K562 (cell line): ENCODE measurements around the gene ATP6V0C. TPM values are rescaled to one million over a fixed set of nuclear protein-coding genes. Genes with fewer than 3 reads are reported as not detected.
A peak's percentile ranks its signal among the peaks of the same experiment; 100 is the strongest.

Experiments used
- ATAC-seq: fragments of 200-7000 bp; cut with Tn5 transposase; 3 replicates; pipeline ENCODE4 v1.9.1; 2020; ENCODE audit warnings: moderate library complexity
- BruUV-seq: library from RNA; stranded (reverse); fragments of 400-500 nt; replicated peaks from 2 replicates; lab custom pipeline; 2021; lab: Mats Ljungman, UMichigan
- CTCF ChIA-PET: fragments of 300-600 bp; formaldehyde crosslinking; extraction: SDS; loops from one replicate; lab custom pipeline; 2021; ENCODE audit warnings: low intra/inter-chr PET ratio; lab: Yijun Ruan, JAX
- POLR2A ChIA-PET: fragments of 300-600, 350-650 bp; sonication (Branson Sonifier 250); formaldehyde crosslinking; extraction: SDS; loops from one replicate; lab custom pipeline; 2021; ENCODE audit warnings: antibody characterized with exemption, inconsistent platforms; lab: Yijun Ruan, JAX
- DNase-seq, 4 experiments: peaks; one replicate each; pipeline versions ENCODE4 v3.0.0 to v3.0.0-alpha.2; 2011 to 2018; ENCODE audit warnings: low spot score in 3 of 4, mixed read lengths in 3 of 4; ENCODE audit errors: extremely low read depth in 1 of 4
- FAIRE-seq: peaks from 2 replicates; lab custom pipeline; 2011; peaks lifted over from hg19 to GRCh38; lab: Jason Lieb, UNC
- H2AFZ ChIP-seq: 2 replicates; pipeline ENCODE4 v1.6.0; 2011; ENCODE audit warnings: low read depth, low read length, control low read depth, inconsistent platforms
- H3K27ac ChIP-seq: fragments of 200-600 bp; 3 replicates; pipeline ENCODE4 v1.8.0; 2011; ENCODE audit warnings: low read depth, mild to moderate bottlenecking, control low read depth, inconsistent platforms, low read length, moderate library complexity, mixed read lengths; ENCODE audit errors: extremely low read depth
- H3K27me3 ChIP-seq, 2 experiments: fragments of 300-600 bp in 1 of 2; 2 replicates in 1 of 2; 3 replicates in 1 of 2; pipeline versions ENCODE4 v1.6.0 to v1.8.0; 2011; ENCODE audit warnings: inconsistent platforms in 2 of 2, low read length in 2 of 2, mild to moderate bottlenecking in 1 of 2, mixed read lengths in 1 of 2, moderate library complexity in 1 of 2; ENCODE audit not compliant: control insufficient read depth in 2 of 2, insufficient read depth in 2 of 2
- H3K36me3 ChIP-seq: fragments of 300-600 bp; 3 replicates; pipeline ENCODE4 v1.8.0; 2011; ENCODE audit warnings: mild to moderate bottlenecking, low read length, inconsistent platforms; ENCODE audit not compliant: control insufficient read depth, insufficient read depth
- H3K4me1 ChIP-seq, 2 experiments: fragments of 200-600 bp in 1 of 2; replicated peaks in 1 of 2; 2 replicates in 1 of 2; 3 replicates in 1 of 2; pipeline versions ENCODE4 v1.5.1 to v1.8.0; 2011; ENCODE audit warnings: inconsistent platforms in 2 of 2, low read length in 2 of 2, mild to moderate bottlenecking in 1 of 2, mixed read lengths in 1 of 2, moderate library complexity in 1 of 2; ENCODE audit not compliant: control insufficient read depth in 2 of 2, insufficient read depth in 2 of 2
- H3K4me2 ChIP-seq: 2 replicates; pipeline ENCODE4 v1.6.1; 2011; ENCODE audit warnings: low read length, control low read depth, inconsistent platforms, mixed read lengths; ENCODE audit not compliant: insufficient read depth
- H3K4me3 ChIP-seq: fragments of 200-600 bp; sonication (generic), shearing (Covaris generic); 2 replicates; pipeline ENCODE4 v1.5.1; 2016; ENCODE audit warnings: control low read depth, inconsistent platforms
- H3K79me2 ChIP-seq: fragments of 200-600 bp; 3 replicates; pipeline ENCODE4 v1.8.0; 2011; ENCODE audit warnings: low read length, inconsistent platforms; ENCODE audit not compliant: control insufficient read depth, insufficient read depth
- H3K9ac ChIP-seq, 2 experiments: 2 replicates each; pipeline versions ENCODE4 v1.6.0 to v1.6.1; 2011; ENCODE audit warnings: low read depth in 2 of 2, low read length in 2 of 2, control low read depth in 1 of 2, inconsistent platforms in 1 of 2, mild to moderate bottlenecking in 1 of 2, mixed read lengths in 1 of 2; ENCODE audit not compliant: insufficient read depth in 1 of 2
- H3K9me1 ChIP-seq: one replicate; pipeline ENCODE4 v1.6.0; 2011; ENCODE audit warnings: inconsistent platforms, mild to moderate bottlenecking, low read length, moderate library complexity; ENCODE audit not compliant: control insufficient read depth, insufficient read depth
- H3K9me3 ChIP-seq: replicated peaks from 2 replicates; pipeline ENCODE4 v1.5.1; 2011; ENCODE audit warnings: low read depth, low read length, inconsistent platforms; ENCODE audit not compliant: control insufficient read depth, insufficient read depth
- H4K20me1 ChIP-seq: replicated peaks from 2 replicates; pipeline ENCODE4 v1.6.1; 2011; ENCODE audit warnings: low read length, inconsistent platforms, mixed read lengths; ENCODE audit not compliant: control insufficient read depth, insufficient read depth
- CBX2 ChIP-seq: fragments of 200-600 bp; sonication (generic); IDR thresholded peaks from one replicate; pipeline ENCODE4 v1.6.1; 2012; ENCODE audit warnings: mild to moderate bottlenecking, low read length, inconsistent platforms; ENCODE audit not compliant: insufficient read depth, poor library complexity, severe bottlenecking
- RCOR1 ChIP-seq, 2 experiments: IDR thresholded peaks; 2 replicates each; pipeline ENCODE4 v1.6.1; 2012; ENCODE audit warnings: low read depth in 2 of 2, low read length in 2 of 2, borderline replicate concordance in 1 of 2, improper control_type of control experiment in 1 of 2
- SMAD4 ChIP-seq: fragments of 250-450 bp; sonication (Bioruptor Pico); conservative IDR thresholded peaks from 2 replicates; pipeline ENCODE4 v1.8.0; 2021; ENCODE audit warnings: inconsistent platforms, mild to moderate bottlenecking, moderate library complexity
- SNIP1 ChIP-seq: fragments of 450-650 bp; IDR thresholded peaks from 2 replicates; pipeline ENCODE4 v1.7.1; 2017; ENCODE audit warnings: low read depth, mild to moderate bottlenecking
- SRSF7 ChIP-seq: fragments of 200-400 bp; formaldehyde crosslinking; optimal IDR thresholded peaks from 2 replicates; pipeline ENCODE3; 2017; ENCODE audit warnings: mild to moderate bottlenecking, low read depth, low read length
- XRCC5 ChIP-seq: fragments of 200-400 bp; formaldehyde crosslinking; IDR thresholded peaks from 2 replicates; pipeline ENCODE4 v1.6.1; 2017; ENCODE audit warnings: low read depth, mild to moderate bottlenecking, low read length
- WGBS: fragments of 100-300 bp; shearing (Covaris generic); methylation state at CpG from one replicate; pipeline ENCODE4 v1.1.6; 2016; ENCODE audit warnings: low coverage, mixed read lengths; ENCODE audit not compliant: insufficient coverage; ENCODE audit errors: missing lambda C conversion rate; 5-methylcytosine and 5-hydroxymethylcytosine counted together
- in situ Hi-C: fragments of 300-500 bp; cut with MboI; formaldehyde crosslinking; loops from 4 replicates; pipeline ENCODE4 v1.15.0; 2018; ENCODE audit warnings: inconsistent platforms, mixed read lengths
- intact Hi-C: fragments of 100-400 bp; cut with micrococcal nuclease; formaldehyde crosslinking; loops from 2 replicates; pipeline ENCODE4 v1.14.2; 2022
- polyA plus RNA-seq, 8 experiments: library from polyadenylated mRNA; depleted of rRNA in 4 of 8; stranded (reverse) in 5 of 8; unstranded in 3 of 8; fragments of >200 nt; fragmentation: Nextera tagmentation in 2 of 8; fragmentation: Illumina TruSeq in 1 of 8; extraction: Ambion mirVana in 2 of 8; extraction: Trizol in 1 of 8; gene quantifications; 2 replicates each; pipeline versions ENCODE4 v1.2.1 to v1.2.3, GENCODE V29; 2011 to 2014; ENCODE audit warnings: inconsistent platforms in 1 of 8, missing spikeins in 1 of 8
- total RNA-seq, 7 experiments: library from RNA; depleted of rRNA in 6 of 7; stranded (reverse); fragments of >200 nt in 6 of 7; fragmentation: Illumina TruSeq in 2 of 7; extraction: Trizol in 2 of 7; gene quantifications; 2 replicates each; pipeline versions ENCODE4 v1.2.1 to v1.2.3, GENCODE V29; 2011 to 2021; ENCODE audit warnings: low replicate concordance in 1 of 7
- TF ChIP-seq, protein P1 (sequence below): sonication (generic); formaldehyde crosslinking; IDR thresholded peaks from 2 replicates; pipeline ENCODE4 v1.9.0; 2022; ENCODE audit warnings: mild to moderate bottlenecking, missing genetic modification reagents

The ATP6V0C gene
- total and polyA plus RNA-seq, 9 of the 15 experiments (the other 6 are each of a cell fraction or from before 2014, with no cell fraction given): 2.9 to 228 (median 22.7) TPM

DNA sequence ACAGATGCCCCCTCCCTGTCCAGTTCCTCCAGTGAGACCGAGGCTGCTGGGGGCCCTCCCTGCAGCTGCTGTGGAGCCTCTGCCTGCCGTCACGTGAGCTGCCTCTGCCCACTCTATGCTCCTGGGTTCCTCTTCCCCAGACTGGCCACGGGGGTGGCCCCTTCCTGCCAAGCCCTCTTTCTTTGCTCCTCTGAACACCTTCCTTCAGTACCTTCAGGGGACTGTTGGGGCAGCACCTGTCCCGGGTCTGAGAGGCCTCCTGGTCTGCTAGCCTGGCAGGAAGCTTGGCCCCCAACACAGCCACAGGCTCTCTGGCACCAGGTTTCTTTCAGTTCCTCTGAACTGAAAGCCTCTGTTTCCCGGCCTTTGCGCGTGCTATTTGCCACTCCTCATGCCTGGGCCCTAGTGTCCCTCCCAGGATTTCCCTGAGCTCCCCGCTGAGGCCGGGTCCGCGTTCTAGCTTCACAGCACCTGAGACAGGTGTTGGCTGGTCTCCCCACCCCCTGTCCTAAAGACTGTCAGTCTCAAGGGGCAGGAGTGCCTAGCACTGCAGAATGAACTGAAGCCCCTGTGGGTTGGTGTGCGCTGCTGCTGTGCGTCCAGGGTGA, 6.6 kb upstream of the ATP6V0C start:
- 81% methylated on average over 14 of the region's 14 CpGs for WGBS
- ATAC-seq: no peak; the same call in 2 of the 3 replicates

More for the DNA sequence above, 6.6 kb upstream of the ATP6V0C start:
- no peak for TF ChIP-seq SRSF7
- TF ChIP-seq, protein P1, sequence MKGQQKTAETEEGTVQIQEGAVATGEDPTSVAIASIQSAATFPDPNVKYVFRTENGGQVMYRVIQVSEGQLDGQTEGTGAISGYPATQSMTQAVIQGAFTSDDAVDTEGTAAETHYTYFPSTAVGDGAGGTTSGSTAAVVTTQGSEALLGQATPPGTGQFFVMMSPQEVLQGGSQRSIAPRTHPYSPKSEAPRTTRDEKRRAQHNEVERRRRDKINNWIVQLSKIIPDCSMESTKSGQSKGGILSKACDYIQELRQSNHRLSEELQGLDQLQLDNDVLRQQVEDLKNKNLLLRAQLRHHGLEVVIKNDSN (CRISPR knock-in tag): no peak
- TF ChIP-seq SMAD4 (CRISPR knock-in tag): no peak
- TF ChIP-seq SNIP1: no peak
- TF ChIP-seq CBX2: no peak
- TF ChIP-seq XRCC5: no peak
- TF ChIP-seq RCOR1 (IDR thresholded peaks at IDR 0.05; ENCODE audit: borderline replicate concordance in 1 of 2, low read depth in 2 of 2, low read length in 2 of 2): no peak
- H3K9me1 ChIP-seq: no peaks in the 10 kb centered on the region
- H3K9ac ChIP-seq: peak overlapping the region in 1 of 2 experiments; percentile 66; a peak in 1 of 4 replicates
- no peaks in the 10 kb centered on the region; the same call in 2 of the 3 replicates for H3K79me2 ChIP-seq
- no peak overlapping the region for H3K4me3 ChIP-seq
- in situ Hi-C loops: no loop called here
- no TSS peak for BruUV-seq
- no peak for DNase-seq
- peaks cover 3% of the 10 kb centered on the region; the same call in 1 of the 2 replicates for H4K20me1 ChIP-seq
- no peaks in the 10 kb centered on the region for H3K9me3 ChIP-seq
- ChIA-PET POLR2A (interaction anchor here (0.6 kb wide), 1 partner anchor 1394 kb away, joined by 3 read pairs; no protein-coding TSS in a partner anchor), CTCF (interaction anchor here (0.6 kb wide), 1 partner anchor 900 kb away, joined by 3 read pairs; no protein-coding TSS in a partner anchor)
- intact Hi-C loops: loop anchor here (10.0 kb wide), 1 partner anchor 162 kb away; the partner anchor contains the start of gene ABCA3
- no peak for FAIRE-seq
- peaks cover 21 to 56% of the 10 kb centered on the region in 2 experiments for H3K4me1 ChIP-seq
- no peak overlapping the region for H3K4me2 ChIP-seq
- no peaks in the 10 kb centered on the region for H3K27me3 ChIP-seq
- peaks cover 16% of the 10 kb centered on the region; the same call in 1 of the 3 replicates for H3K36me3 ChIP-seq
- no peak overlapping the region for H3K27ac ChIP-seq
- H2AFZ ChIP-seq: no peak overlapping the region
